ENCODE measurements around the gene ABCA3.

Gene ABCA3

DNA sequence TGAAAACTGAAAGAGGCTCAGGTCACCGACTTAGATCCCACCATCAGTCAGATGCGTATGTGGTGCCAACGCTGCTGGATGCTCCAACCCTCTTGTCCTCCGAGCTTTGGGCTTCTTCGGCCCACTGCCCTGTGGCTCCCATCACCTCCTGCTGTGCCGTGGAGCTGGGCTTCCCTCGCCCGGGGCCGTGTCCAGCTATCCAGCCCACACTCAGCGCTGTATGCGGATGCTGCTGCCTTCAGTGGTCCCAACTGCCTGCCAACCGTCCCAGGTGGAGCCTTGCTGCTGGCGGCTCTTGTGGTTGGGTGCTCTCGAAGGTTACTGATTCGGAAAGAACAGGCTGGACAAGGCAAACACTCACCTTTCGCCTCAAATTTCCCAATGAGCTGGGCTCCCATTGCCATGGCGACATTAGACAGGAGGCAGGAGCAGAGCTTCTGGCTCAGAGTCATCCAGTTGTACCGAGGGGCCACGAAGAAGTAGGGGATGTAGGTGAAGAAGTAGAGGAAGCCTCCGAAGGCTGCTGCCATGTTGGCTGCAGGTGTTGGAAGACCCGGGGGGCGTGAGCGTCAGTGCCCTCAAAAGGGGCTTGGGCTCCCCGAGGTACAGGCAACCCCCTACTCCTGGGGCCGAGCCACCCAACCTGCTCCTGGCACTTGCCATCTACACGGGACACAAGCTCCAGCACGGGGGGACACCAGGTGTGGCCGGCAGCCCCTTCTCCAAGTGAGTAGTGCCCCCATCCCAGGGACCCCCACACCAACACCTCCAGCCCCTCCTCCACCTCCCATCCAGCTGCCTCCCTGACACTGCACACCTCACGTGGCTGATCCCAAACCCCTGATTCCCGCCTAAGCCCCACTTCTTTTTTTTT, 32.2 kb downstream of the ABCA3 start:
- DNase-seq (ENCODE audit: low spot score), result no peak

GRCh38 chr16:2299915-2300192, 40.7 kb downstream of the ABCA3 start:
- no peak for DNase-seq (ENCODE audit: low spot score)

GRCh38 chr16:2299121-2299914, 41.2 kb downstream of the ABCA3 start:
- DNase-seq (ENCODE audit: low spot score), result no peak

DNA sequence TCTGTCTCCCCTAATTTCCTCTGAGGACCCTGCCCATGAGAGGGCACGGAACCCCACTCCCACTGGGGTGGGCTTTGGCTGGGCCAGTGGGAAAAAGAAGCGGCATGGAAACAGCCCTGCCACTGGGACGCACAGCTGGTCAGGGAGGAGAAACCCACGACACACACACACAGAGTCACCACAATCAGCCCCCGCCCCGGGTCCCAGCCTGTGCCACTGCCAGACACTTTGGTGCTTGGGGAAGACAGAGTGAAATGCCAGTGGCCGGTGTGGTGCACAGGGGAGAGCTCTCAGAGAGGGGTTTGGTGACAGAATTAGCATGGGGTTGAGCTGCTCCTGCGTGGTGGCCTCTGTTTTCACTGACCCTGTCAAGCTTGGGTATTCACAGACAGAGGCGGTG, 41.9 kb downstream of the ABCA3 start:
- DNase-seq (ENCODE audit: low spot score), result no peak

- DNase-seq (ENCODE audit: low spot score), result no peak
Measured at GRCh38 chr16:2297506-2297860, 43.0 kb downstream of the ABCA3 start.

- DNase-seq (ENCODE audit: low spot score), result no peak
Measured at GRCh38 chr16:2296661-2297505, 43.6 kb downstream of the ABCA3 start.

DNA sequence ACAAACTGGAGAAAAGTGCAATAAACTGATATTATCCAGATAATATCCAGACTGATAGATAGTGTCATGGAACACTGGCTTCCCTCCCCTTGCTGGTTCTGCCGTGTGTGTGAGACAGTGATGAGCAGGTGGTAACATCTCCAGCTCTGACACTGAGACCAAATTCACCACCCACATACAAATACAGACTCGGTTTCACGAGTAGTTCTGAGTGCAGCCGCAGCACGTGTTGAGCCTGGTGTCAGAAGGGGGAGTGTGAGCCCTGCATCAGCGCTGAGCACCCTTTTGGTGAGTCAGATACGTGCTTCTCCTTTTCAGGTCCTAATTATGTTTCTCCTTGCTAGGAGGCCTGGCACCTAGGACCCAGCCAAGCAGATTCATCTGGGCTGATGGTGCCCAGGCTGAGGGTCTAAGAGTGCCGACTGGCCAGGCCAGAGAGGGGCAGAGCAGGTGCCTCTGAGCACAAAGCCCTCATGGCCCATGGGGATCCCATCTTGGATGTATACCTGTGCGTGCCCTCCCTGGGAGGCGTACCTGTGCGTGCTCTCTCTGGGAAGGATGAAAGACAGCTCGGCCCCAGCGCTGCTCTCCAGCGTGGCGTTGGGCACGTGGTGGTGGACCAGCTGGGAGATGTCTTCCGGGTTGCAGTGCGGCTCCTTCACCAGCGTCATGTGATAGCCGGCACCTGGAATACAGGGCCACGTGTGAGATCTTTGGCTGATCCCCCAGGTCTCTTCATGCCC, 45.3 kb downstream of the ABCA3 start:
- no peak for DNase-seq (ENCODE audit: low spot score)

DNA sequence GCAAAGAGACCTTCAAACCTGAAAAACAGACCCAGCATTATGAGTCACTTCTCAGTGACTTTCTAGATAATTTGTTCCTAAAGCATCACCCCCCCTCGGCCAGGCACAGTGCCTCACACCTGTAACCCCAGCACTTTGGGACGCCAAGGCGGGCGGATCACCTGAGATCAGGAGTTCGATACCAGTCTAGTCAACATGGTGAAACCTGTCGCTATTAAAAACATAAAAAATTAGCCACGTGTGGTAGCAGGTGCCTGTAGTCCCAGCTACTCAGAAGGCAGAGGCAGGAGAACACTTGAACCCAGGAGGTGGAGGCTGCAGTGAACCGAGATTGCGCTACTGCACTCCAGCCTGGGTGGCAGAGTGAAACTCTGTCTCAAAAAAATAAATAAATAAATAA, 48.3 kb downstream of the ABCA3 start:
- no peak for DNase-seq (ENCODE audit: low spot score)

DNA sequence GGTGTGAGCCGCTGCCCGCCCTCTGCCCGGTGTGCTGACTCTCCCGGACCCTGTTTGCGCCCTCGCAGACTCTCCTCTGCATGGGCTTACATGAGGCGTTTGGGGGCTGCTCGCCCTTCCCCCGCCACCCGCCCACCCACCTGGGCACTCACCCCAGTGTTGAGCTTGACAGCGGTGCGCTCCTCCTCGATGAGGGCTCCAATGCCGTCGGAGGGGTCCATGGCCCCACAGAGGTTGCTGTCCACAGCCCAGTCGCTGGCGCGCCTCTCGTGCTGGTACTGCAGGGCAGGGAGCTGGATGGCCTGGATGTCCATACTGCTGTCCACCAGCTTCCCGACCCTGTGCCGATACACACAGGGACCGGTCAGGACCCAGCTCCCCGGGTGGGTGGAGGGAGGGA, 51.2 kb downstream of the ABCA3 start:
- no peak for DNase-seq (ENCODE audit: low spot score)

DNA sequence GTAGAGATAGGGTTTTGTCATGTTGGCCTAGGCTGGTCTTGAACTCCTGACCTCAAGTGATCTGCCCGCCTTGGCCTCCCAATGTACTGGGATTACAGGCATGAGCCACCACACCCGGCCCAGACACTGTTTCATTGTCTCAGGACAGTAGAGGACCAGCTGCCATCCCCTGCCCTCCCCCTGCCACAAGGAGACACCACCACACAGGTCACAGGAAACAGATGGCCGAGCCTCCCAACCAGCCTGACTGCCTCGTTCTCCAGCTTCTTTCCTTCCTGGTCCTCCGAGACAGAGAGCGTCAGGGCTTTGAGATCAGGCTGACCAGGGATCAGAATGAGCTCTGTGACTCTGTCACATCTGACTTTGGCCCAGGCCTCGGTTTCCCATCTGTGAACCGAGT, 51.8 kb downstream of the ABCA3 start:
- no peak for DNase-seq (ENCODE audit: low spot score)

DNA sequence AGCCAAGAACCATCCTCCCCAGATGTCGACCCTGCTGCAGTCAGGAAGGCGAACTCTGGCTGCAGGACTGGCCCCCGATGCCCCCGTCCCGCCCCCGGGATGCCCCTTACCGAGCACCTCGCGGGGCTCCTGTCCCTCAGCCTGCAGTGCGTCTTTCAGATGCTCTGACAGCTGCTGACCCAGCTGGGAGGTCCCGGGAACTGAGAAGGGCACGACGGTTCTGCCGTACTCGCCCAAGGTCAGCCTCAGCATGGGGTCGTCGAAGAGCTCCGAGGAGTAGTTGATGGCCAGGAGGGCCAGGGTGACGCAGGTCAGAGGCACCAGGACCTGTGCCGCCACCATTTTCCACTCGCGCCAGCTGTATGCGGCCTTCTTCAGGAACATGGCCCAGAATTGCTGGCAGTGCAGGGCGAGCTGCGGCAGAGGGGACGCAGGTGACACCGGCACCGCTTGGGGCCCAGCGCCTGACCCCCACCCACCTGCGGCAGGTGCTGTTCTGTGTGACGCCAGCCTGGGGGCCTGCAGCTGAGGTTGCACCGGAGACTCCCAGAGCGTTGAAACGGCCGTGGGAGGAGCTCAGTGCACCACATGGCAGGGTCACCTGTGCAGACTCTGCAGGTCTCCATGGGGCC, 52.5 kb downstream of the ABCA3 start:
- DNase-seq (ENCODE audit: low spot score), result no peak

- DNase-seq (ENCODE audit: low spot score), result no peak
Measured at GRCh38 chr16:2286550-2286949, 54.0 kb downstream of the ABCA3 start.

GRCh38 chr16:2285731-2286191, 54.8 kb downstream of the ABCA3 start:
- DNase-seq (ENCODE audit: low spot score), result no peak

DNA sequence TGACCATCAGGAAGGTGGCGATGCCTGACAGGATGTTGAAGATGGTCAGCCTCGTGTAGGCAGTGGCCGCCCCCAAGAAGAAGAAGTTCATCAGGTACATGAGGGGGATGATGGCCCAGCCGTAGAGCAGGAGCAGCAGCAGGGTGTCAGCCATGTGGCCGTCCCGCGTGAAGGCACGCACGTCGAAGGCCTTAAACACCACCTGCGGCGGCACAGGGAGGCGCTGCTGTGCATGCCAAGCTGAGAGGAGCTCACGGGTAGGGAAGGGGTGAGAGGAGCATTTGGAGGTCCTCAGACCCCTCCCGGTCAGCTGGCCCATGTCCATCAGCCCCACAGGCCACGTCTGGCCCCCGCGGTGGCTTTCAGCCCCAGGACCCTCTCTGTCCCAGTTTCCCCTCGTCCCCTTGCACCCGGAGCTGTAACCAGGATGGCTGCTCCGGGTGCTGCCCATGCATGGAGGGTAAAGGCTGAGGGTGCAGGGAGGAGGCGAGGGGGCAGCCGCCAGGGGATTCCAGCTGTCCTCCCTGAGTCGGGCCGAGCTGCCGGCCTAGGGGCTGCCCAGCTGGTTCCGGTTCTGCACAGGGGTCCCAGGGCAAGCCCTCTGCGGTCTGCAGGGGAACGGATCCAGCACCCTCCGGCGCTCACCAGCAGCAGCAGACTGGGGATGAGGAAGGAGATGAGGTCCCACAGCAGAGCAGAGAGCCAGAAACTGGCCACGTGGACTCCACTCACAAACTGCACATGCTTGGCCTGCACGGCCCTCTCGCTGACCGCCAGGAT, 55.5 kb downstream of the ABCA3 start:
- no peak for DNase-seq (ENCODE audit: low spot score)

- DNase-seq (ENCODE audit: low spot score), result no peak
Measured at GRCh38 chr16:2284001-2284770, 56.3 kb downstream of the ABCA3 start.

GRCh38 chr16:2282866-2283555, 57.5 kb downstream of the ABCA3 start:
- DNase-seq (ENCODE audit: low spot score), result no peak

DNA sequence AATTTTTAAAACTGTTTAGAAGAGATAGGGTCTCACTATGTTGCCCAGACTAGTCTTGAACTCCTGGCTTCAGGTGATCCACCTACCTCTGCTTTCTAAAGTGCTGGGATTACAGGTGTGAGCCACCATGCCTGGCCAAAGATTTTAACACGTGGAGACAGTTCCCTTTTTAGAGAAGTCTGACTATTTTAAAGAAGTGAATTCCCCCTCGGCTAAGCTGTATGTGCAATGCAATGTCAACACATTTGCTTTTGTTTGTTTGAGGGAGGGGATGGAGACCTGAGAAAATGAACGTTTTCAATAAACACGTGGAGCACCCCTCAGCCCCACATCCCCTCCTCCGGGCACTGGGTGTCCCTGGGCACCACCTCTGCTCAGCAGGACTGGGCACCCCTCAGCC, 58.3 kb downstream of the ABCA3 start:
- no peak for DNase-seq (ENCODE audit: low spot score)

- DNase-seq (ENCODE audit: low spot score), result no peak
Measured at GRCh38 chr16:2280981-2281542, 59.5 kb downstream of the ABCA3 start.

- DNase-seq (ENCODE audit: low spot score), result no peak
Measured at GRCh38 chr16:2280461-2280860, 60.1 kb downstream of the ABCA3 start.
